ENCODE results near the gene KLF13.

The KLF13 gene

DNA sequence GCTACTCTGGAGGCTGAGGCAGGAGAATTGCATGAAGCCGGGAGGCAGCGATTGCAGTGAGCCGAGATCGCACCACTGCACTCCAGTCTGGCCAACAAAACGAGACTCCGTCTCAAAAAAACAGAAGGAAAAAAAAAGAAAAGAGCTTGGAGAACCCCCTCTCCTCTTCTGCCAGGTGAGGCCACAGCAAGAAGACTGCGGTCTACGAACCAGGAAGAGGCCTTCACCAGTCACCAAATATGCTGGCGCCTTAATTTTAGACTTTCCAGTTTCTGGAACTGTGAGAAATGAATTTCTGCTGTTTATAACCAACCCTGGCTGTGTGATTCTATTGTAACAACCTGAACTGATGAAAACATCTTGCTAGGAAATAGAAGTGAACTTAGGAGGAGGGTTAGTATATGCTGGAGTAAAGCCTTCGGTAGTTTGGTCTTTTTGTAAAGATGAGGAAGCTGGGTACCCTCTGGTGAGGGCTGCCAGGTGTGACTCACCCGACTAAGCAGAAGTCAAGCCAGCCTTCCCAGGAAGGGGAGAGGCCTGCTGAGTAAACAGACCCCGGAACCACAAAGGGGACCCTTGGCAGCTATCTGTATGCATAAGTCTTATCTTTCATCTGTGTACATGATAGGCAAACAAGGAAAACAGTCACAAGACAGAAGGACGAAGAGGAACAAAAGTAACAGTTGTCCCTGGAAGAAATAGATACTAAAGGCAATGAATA is 78.7 kb downstream of the KLF13 start:
- DNase-seq: no peak

GRCh38 chr15:31407376-31407775 is 80.7 kb downstream of the KLF13 start:
- no peak for DNase-seq

- no peak for DNase-seq
These were observed 81.2 kb downstream of the KLF13 start for GRCh38 chr15:31407851-31408250.

- no peak for DNase-seq
These were observed 82.1 kb downstream of the KLF13 start for GRCh38 chr15:31408724-31409123.

DNA sequence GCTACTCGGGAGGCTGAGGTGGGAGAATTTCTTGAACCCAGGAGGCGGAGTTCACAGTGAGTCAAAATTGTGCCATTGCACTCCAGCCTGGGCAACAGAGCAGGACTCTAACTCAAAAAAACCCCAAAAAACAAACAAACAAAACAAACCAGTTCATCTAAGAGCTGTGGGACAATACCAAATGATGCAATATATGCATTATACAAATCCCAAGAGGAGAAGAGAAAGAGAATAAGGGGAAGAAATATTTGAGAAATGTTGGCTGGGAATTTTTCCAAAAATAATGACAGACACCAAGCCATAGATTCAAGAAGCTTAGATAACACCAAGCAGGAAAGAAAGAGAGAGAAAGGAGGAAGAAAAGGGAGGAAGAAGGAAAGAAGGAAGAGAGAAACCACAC is 82.5 kb downstream of the KLF13 start:
- DNase-seq: no peak

GRCh38 chr15:31412824-31413223 is 86.2 kb downstream of the KLF13 start:
- DNase-seq: no peak

DNA sequence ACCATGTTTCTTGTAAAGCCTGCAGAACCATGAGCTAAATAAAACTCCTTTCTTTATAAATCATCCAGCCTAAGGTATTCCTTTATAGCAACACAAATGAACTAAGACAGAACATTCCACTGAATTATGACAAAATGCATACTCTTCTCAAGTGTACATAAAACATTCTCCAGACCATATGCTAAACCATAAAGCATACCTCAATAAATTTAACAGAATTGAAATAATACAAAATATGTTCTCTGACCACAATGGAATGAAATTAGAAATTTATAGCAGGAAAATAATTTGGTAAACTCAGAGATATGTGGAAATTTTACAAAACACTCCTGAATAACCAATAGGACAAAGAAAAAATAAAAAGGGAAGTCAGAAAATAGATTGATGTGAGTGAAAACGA is 88.6 kb downstream of the KLF13 start:
- no peak for DNase-seq

- no peak for DNase-seq
These were observed 93.2 kb downstream of the KLF13 start for GRCh38 chr15:31419820-31420219.

DNA sequence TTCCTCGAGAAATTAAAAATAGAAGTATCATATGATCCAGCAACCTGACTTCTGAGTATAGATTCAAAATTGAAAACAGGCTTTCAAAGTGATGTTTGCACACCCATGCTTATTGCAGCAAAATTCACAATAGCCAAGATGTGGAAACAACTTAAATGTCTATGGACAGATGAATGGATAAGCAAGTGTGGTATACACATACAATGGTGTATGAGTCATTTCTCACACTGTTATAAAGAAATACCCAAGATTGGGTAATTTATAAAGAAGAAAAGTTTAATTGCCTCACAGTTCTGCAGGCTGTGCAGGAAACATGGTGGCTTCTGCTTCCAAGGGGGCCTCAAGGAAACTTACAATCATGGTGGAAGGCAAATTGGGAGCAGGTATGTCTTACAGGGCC is 100.8 kb downstream of the KLF13 start:
- DNase-seq: no peak

All from midbrain (tissue), 1 donor.